Endothelial cell of umbilical vein (primary cell): Measurements from ENCODE around the gene VGLL3. TPM values are rescaled to one million over a fixed set of nuclear protein-coding genes. Genes with fewer than 3 reads are reported as not detected.

Experiments
- BruUV-seq: library from RNA; stranded (reverse); fragments of 400-500 nt; replicated peaks from 2 replicates; lab custom pipeline; 2021; lab: Mats Ljungman, UMichigan
- CTCF ChIA-PET: fragments of 300-600, 350-600 bp; sonication (Branson Sonifier 250); formaldehyde crosslinking; loops from one replicate; lab custom pipeline; 2021; ENCODE audit warnings: antibody characterized with exemption, inconsistent platforms; lab: Charles Lee
- POLR2A ChIA-PET: fragments of 300-600, 350-600 bp; sonication (Branson Sonifier 250); formaldehyde crosslinking; loops from one replicate; lab custom pipeline; 2021; ENCODE audit warnings: antibody characterized with exemption, inconsistent platforms; lab: Charles Lee
- DNase-seq: peaks from one replicate; pipeline ENCODE4 v3.0.0-alpha.2; 2011; ENCODE audit warnings: low read depth, low spot score
- FAIRE-seq: peaks from 2 replicates; lab custom pipeline; 2011; peaks lifted over from hg19 to GRCh38; lab: Jason Lieb, UNC
- H2AFZ ChIP-seq: 2 replicates; pipeline ENCODE4 v1.6.0; 2012; ENCODE audit warnings: low read depth, low read length, control low read depth, inconsistent platforms
- H3K27ac ChIP-seq: 2 replicates; pipeline ENCODE4 v1.5.1; 2011; ENCODE audit warnings: low read depth, mild to moderate bottlenecking, control low read depth, low read length, moderate library complexity; ENCODE audit not compliant: insufficient read depth
- H3K27me3 ChIP-seq, 2 experiments: 2 replicates each; pipeline versions ENCODE4 v1.6.0 to v1.6.1; 2011; ENCODE audit warnings: low read length in 2 of 2, mixed read lengths in 1 of 2; ENCODE audit not compliant: control insufficient read depth in 2 of 2, insufficient read depth in 2 of 2
- H3K36me3 ChIP-seq, 2 experiments: 2 replicates in 1 of 2; 3 replicates in 1 of 2; pipeline ENCODE4 v1.5.1; 2011; ENCODE audit warnings: low read length in 2 of 2, mild to moderate bottlenecking in 1 of 2, moderate library complexity in 1 of 2; ENCODE audit not compliant: control insufficient read depth in 2 of 2, insufficient read depth in 2 of 2; ENCODE audit errors: extremely low read depth in 1 of 2
- H3K4me1 ChIP-seq: 3 replicates; pipeline ENCODE4 v1.5.1; 2011; ENCODE audit warnings: mild to moderate bottlenecking, low read length; ENCODE audit not compliant: control insufficient read depth, insufficient read depth; ENCODE audit errors: extremely low read depth
- H3K4me2 ChIP-seq: 2 replicates; pipeline ENCODE4 v1.6.1; 2011; ENCODE audit warnings: low read length, control low read depth, mixed read lengths; ENCODE audit not compliant: insufficient read depth
- H3K4me3 ChIP-seq, 3 experiments: fragments of 200-600 bp in 1 of 3; sonication (generic), shearing (Covaris generic) in 1 of 3; replicated peaks in 1 of 3; 2 replicates each; pipeline ENCODE4 v1.5.1; 2011 to 2016; ENCODE audit warnings: control low read depth in 3 of 3, low read length in 3 of 3, mild to moderate bottlenecking in 2 of 3, inconsistent platforms in 1 of 3, low read depth in 1 of 3, moderate library complexity in 1 of 3; ENCODE audit not compliant: insufficient read depth in 1 of 3
- H3K79me2 ChIP-seq: 2 replicates; pipeline ENCODE4 v1.6.0; 2012; ENCODE audit warnings: low read length, inconsistent platforms; ENCODE audit not compliant: control insufficient read depth, insufficient read depth
- H3K9ac ChIP-seq: replicated peaks from 2 replicates; pipeline ENCODE3; 2011; ENCODE audit warnings: low read length, control low read depth; ENCODE audit not compliant: insufficient read depth; ENCODE audit errors: extremely low read depth
- H3K9me1 ChIP-seq: replicated peaks from 3 replicates; pipeline ENCODE4 v1.6.0; 2011; ENCODE audit warnings: mild to moderate bottlenecking, low read length; ENCODE audit not compliant: control insufficient read depth, insufficient read depth; ENCODE audit errors: extremely low read depth
- H3K9me3 ChIP-seq: replicated peaks from 2 replicates; pipeline ENCODE4 v1.5.1; 2012; ENCODE audit warnings: low read length, inconsistent platforms; ENCODE audit not compliant: control insufficient read depth, insufficient read depth
- H4K20me1 ChIP-seq: replicated peaks from 2 replicates; pipeline ENCODE3; 2011; ENCODE audit warnings: mild to moderate bottlenecking, low read length; ENCODE audit not compliant: control insufficient read depth, insufficient read depth; ENCODE audit errors: extremely low read depth
- CTCF ChIP-seq, 2 donors: IDR thresholded peaks; 1 replicate in 1 of 2; 2 replicates in 1 of 2; pipeline ENCODE4 v1.5.1; 2011; ENCODE audit warnings: low read length in 2 of 2, mild to moderate bottlenecking in 2 of 2, moderate library complexity in 2 of 2, control low read depth in 1 of 2, inconsistent platforms in 1 of 2, low read depth in 1 of 2; ENCODE audit not compliant: insufficient read depth in 1 of 2; ENCODE audit errors: extremely low read depth in 1 of 2
- EZH2 ChIP-seq: IDR thresholded peaks from 2 replicates; pipeline ENCODE4 v1.6.1; 2012; ENCODE audit warnings: borderline replicate concordance, low read depth, mild to moderate bottlenecking, moderate library complexity, low read length, inconsistent platforms; ENCODE audit not compliant: severe bottlenecking
- FOS ChIP-seq: IDR thresholded peaks from 2 replicates; pipeline ENCODE4 v1.6.1; 2011; ENCODE audit warnings: mild to moderate bottlenecking, low read length, moderate library complexity, borderline replicate concordance; ENCODE audit not compliant: insufficient read depth
- GATA2 ChIP-seq: IDR thresholded peaks from 2 replicates; pipeline ENCODE4 v1.7.0; 2011; ENCODE audit warnings: low read depth, mild to moderate bottlenecking, moderate library complexity, mixed read lengths, low read length; ENCODE audit not compliant: insufficient read length, insufficient read depth
- JUN ChIP-seq: IDR thresholded peaks from 2 replicates; pipeline ENCODE4 v1.6.1; 2011; ENCODE audit warnings: borderline replicate concordance, low read depth; ENCODE audit not compliant: insufficient read length, insufficient read depth
- MAX ChIP-seq: IDR thresholded peaks from 2 replicates; pipeline ENCODE4 v1.6.1; 2011; ENCODE audit not compliant: insufficient read depth, insufficient read length
- MYC ChIP-seq: IDR thresholded peaks from one replicate; pipeline ENCODE4 v1.6.1; 2011; ENCODE audit warnings: mild to moderate bottlenecking, low read depth, low read length
- POLR2A ChIP-seq: IDR thresholded peaks from 2 replicates; pipeline ENCODE4 v1.6.1; 2012; ENCODE audit warnings: low read depth, mild to moderate bottlenecking, control low read depth, low read length
- POLR2AphosphoS5 ChIP-seq: IDR thresholded peaks from 2 replicates; pipeline ENCODE4 v1.6.1; 2012; ENCODE audit warnings: low read depth, mild to moderate bottlenecking, control low read depth, low read length, moderate library complexity; ENCODE audit not compliant: insufficient read depth
- dilution Hi-C: fragments of 300-500 bp; cut with MboI; formaldehyde crosslinking; loops from one replicate; pipeline ENCODE4 v1.15.0; 2019; ENCODE audit warnings: low sequenced_read_pairs; ENCODE audit not compliant: extremely low pct_ligation_motif_present
- intact Hi-C: fragments of 100-400 bp; cut with micrococcal nuclease; formaldehyde crosslinking; loops from one replicate; pipeline ENCODE4 v1.10.0; 2022
- polyA plus RNA-seq, 4 experiments: library from polyadenylated mRNA; depleted of rRNA in 3 of 4; stranded (reverse) in 3 of 4; unstranded in 1 of 4; fragments of >200 nt; gene quantifications; 2 replicates each; pipeline versions ENCODE4 v1.2.1 to v1.2.3, GENCODE V29; 2011 to 2012; ENCODE audit warnings: missing spikeins in 1 of 4
- total RNA-seq: library from RNA; stranded (reverse); gene quantifications from 2 replicates; pipeline ENCODE4 v1.2.3, GENCODE V29; 2021

Gene VGLL3
- total and polyA plus RNA-seq, 2 donors (not counting 3 experiments of a cell fraction or from before 2014, with no cell fraction given) = 4.2 to 12.0 TPM

- H3K9ac ChIP-seq = no peak overlapping the region
- dilution Hi-C loops = no loop called here
- DNase-seq (no peak), FAIRE-seq (no peak)
- H3K9me1 ChIP-seq = no peaks in the 10 kb centered on the region
- no peaks in the 10 kb centered on the region for H4K20me1 ChIP-seq
- no peaks in the 10 kb centered on the region for H3K36me3 ChIP-seq
- H3K9me3 ChIP-seq = no peaks in the 10 kb centered on the region
- no peaks in the 10 kb centered on the region for H3K79me2 ChIP-seq
- peaks cover 2% of the 10 kb centered on the region for H3K4me1 ChIP-seq
- H2AFZ ChIP-seq = no peak overlapping the region
- no peak overlapping the region for H3K27ac ChIP-seq
- BruUV-seq = no TSS peak
- no peak for TF ChIP-seq JUN
- no peak for TF ChIP-seq POLR2A
- no peak for TF ChIP-seq GATA2
- TF ChIP-seq EZH2 = no peak
- TF ChIP-seq MAX = no peak
- no peak for TF ChIP-seq FOS
- no peak for TF ChIP-seq MYC
- no peak for TF ChIP-seq CTCF (IDR thresholded peaks at IDR 0.05; ENCODE audit: extremely low read depth in 1 of 2, insufficient read depth in 1 of 2, low read depth in 1 of 2, low read length in 2 of 2)
- TF ChIP-seq POLR2AphosphoS5 = no peak
- CTCF ChIA-PET = interaction anchor here (1.0 to 2.1 kb wide), 4 partner anchors 10 to 201 kb away, joined by 3 to 15 read pairs (median 4); no protein-coding TSS in a partner anchor
- intact Hi-C loops = no loop called here
- no peak overlapping the region for H3K4me3 ChIP-seq
- no peak overlapping the region for H3K4me2 ChIP-seq
- no peaks in the 10 kb centered on the region for H3K27me3 ChIP-seq
- POLR2A ChIA-PET = no interaction called here
Measured at GRCh38 chr3:86967062-86967461, 23.9 kb downstream of the VGLL3 start.
